ENCODE measurements around the gene AIFM3.

AIFM3 gene

GRCh38 chr22:21009638-21010425 lies 42.8 kb downstream of the AIFM3 start:
- DNase-seq, result peak; percentile 11

GRCh38 chr22:21010426-21011113 lies 43.5 kb downstream of the AIFM3 start:
- DNase-seq, result no peak

GRCh38 chr22:21012446-21013407 lies 45.7 kb downstream of the AIFM3 start:
- DNase-seq, result no peak

GRCh38 chr22:21013657-21014201 lies 46.7 kb downstream of the AIFM3 start:
- no peak for DNase-seq

GRCh38 chr22:21014202-21014725 lies 47.2 kb downstream of the AIFM3 start:
- peak; percentile 87 for DNase-seq

GRCh38 chr22:21014726-21015465 lies 47.8 kb downstream of the AIFM3 start, which contains the start of gene P2RX6:
Gene P2RX6, plus strand, starts transcription at chr22:21015165. Its CDS starts 10 bp downstream, at chr22:21015175.
- DNase-seq, result peak; percentile 5

GRCh38 chr22:21015466-21016006 lies 48.5 kb downstream of the AIFM3 start:
- no peak for DNase-seq

- no peak for DNase-seq
Observed at GRCh38 chr22:21016644-21017420, 49.8 kb downstream of the AIFM3 start.

GRCh38 chr22:21018314-21018713 lies 51.3 kb downstream of the AIFM3 start:
- no peak for DNase-seq

GRCh38 chr22:21020802-21021429 lies 53.9 kb downstream of the AIFM3 start:
- no peak for DNase-seq

- DNase-seq, result no peak
Observed at GRCh38 chr22:21022507-21022906, 55.5 kb downstream of the AIFM3 start.

- no peak for DNase-seq
Observed at GRCh38 chr22:21022955-21023614, 56.0 kb downstream of the AIFM3 start.

- no peak for DNase-seq
Observed at GRCh38 chr22:21025266-21025665, 58.2 kb downstream of the AIFM3 start.

GRCh38 chr22:21025763-21026755 lies 59.0 kb downstream of the AIFM3 start:
- DNase-seq, result no peak

- peak; percentile 26 for DNase-seq
Observed at GRCh38 chr22:21026783-21027692, 60.0 kb downstream of the AIFM3 start.

- no peak for DNase-seq
Observed at GRCh38 chr22:21028277-21029251, 61.5 kb downstream of the AIFM3 start.

Measured in HCEC 1CT (cell line).